ENCODE measurements around the gene ITGA3. TPM values are rescaled to one million over a fixed set of nuclear protein-coding genes. Genes with fewer than 3 reads are reported as not detected.

Gene ITGA3
- total RNA-seq, 1 experiment from 2014 or later, result 392 TPM

GRCh38 chr17:50070908-50071680 is 15.2 kb downstream of the ITGA3 start:
- no TSS peak for BruUV-seq (replicated peaks)
- POLR2A ChIA-PET, result no interaction called here

GRCh38 chr17:50071692-50072091 is 15.8 kb downstream of the ITGA3 start:
- H3K9me3 ChIP-seq (ENCODE audit: control insufficient read depth in 1 of 2, insufficient read depth in 1 of 2, low read depth in 1 of 2, low read length in 2 of 2), result no peaks in the 10 kb centered on the region
- no TSS peak for BruUV-seq (replicated peaks)
- no peak overlapping the region for H3K4me3 ChIP-seq (replicated peaks in 1 of 2; ENCODE audit: low read depth in 1 of 2, low read length in 2 of 2)
- RAD21 ChIA-PET (ENCODE audit: low non-redundant PET in 1 of 2, low total read pairs in 2 of 2, uncharacterized antibody in 2 of 2, unreplicated experiment in 2 of 2), result no interaction called here
- H3K79me2 ChIP-seq (ENCODE audit: insufficient read depth, low read length), result peaks cover 67% of the 10 kb centered on the region
- peaks cover 5 to 10% of the 10 kb centered on the region in 2 experiments for H3K4me1 ChIP-seq (ENCODE audit: control insufficient read depth in 1 of 2, insufficient read depth in 2 of 2, low read length in 2 of 2)
- CTCF ChIA-PET, result no interaction called here
- POLR2A ChIA-PET, result no interaction called here
- DNase-seq (ENCODE audit: low read depth, low spot score), result no peak
- H3K36me3 ChIP-seq (ENCODE audit: control insufficient read depth in 1 of 2, insufficient read depth in 2 of 2, low read length in 2 of 2), result peaks cover 79 to 91% of the 10 kb centered on the region in 2 experiments
- H3K27me3 ChIP-seq (ENCODE audit: insufficient read depth, low read length), result no peaks in the 10 kb centered on the region
- no peak overlapping the region for H3K4me2 ChIP-seq (ENCODE audit: low read length)
- intact Hi-C loops (cut with micrococcal nuclease), result no loop called here
- H2AFZ ChIP-seq (ENCODE audit: low read depth, low read length, poor library complexity, severe bottlenecking), result no peak overlapping the region
- H3K9me2 ChIP-seq (ENCODE audit: insufficient read depth), result no peaks in the 10 kb centered on the region
- H3K27ac ChIP-seq (ENCODE audit: low read depth, low read length), result no peak overlapping the region
- H4K20me1 ChIP-seq (ENCODE audit: insufficient read depth), result no peaks in the 10 kb centered on the region
- no peak for ATAC-seq
- no peak for TF ChIP-seq ZFX (IDR thresholded peaks at IDR 0.05)
- TF ChIP-seq YY1 (IDR thresholded peaks at IDR 0.05; ENCODE audit: extremely low read depth, insufficient replicate concordance, low read depth, low read length), result no peak
- TF ChIP-seq EZH2phosphoT487 (IDR thresholded peaks at IDR 0.05; ENCODE audit: borderline replicate concordance), result no peak
- no peak for TF ChIP-seq TCF7L2 (IDR thresholded peaks at IDR 0.05; ENCODE audit: borderline replicate concordance, extremely low read depth, insufficient read depth, insufficient read length)
- TF ChIP-seq CTCF (IDR thresholded peaks at IDR 0.05 in 2 of 3, conservative IDR thresholded peaks at IDR 0.05 in 1 of 3; ENCODE audit: borderline replicate concordance in 1 of 3, insufficient read depth in 1 of 3, low read depth in 2 of 3, low read length in 2 of 3), result no peak
- TF ChIP-seq SIN3A (IDR thresholded peaks at IDR 0.05; ENCODE audit: low read depth), result no peak
- TF ChIP-seq POLR2A (IDR thresholded peaks at IDR 0.05; ENCODE audit: borderline replicate concordance, extremely low read depth, insufficient read depth, insufficient read length), result no peak
- TF ChIP-seq EGR1 (IDR thresholded peaks at IDR 0.05; ENCODE audit: low read depth), result no peak
- TF ChIP-seq EZH2 (IDR thresholded peaks at IDR 0.05), result no peak
- no peak overlapping the region for H3K9ac ChIP-seq (ENCODE audit: low read length)

More at GRCh38 chr17:50070908-50071680, 15.2 kb downstream of the ITGA3 start:
- H3K36me3 ChIP-seq (ENCODE audit: control insufficient read depth in 1 of 2, insufficient read depth in 2 of 2, low read length in 2 of 2), result peaks cover 78 to 91% of the 10 kb centered on the region in 2 experiments
- no peak overlapping the region for H3K4me3 ChIP-seq (replicated peaks in 1 of 2; ENCODE audit: low read depth in 1 of 2, low read length in 2 of 2)
- H3K4me1 ChIP-seq (ENCODE audit: control insufficient read depth in 1 of 2, insufficient read depth in 2 of 2, low read length in 2 of 2), result peaks cover 11 to 16% of the 10 kb centered on the region in 2 experiments
- H3K9me2 ChIP-seq (ENCODE audit: insufficient read depth), result no peaks in the 10 kb centered on the region
- DNase-seq (ENCODE audit: low read depth, low spot score) (no peak), ATAC-seq (no peak)
- H2AFZ ChIP-seq (ENCODE audit: low read depth, low read length, poor library complexity, severe bottlenecking), result no peak overlapping the region
- H4K20me1 ChIP-seq (ENCODE audit: insufficient read depth), result no peaks in the 10 kb centered on the region
- peak; percentile 50 for TF ChIP-seq POLR2AphosphoS5 (IDR thresholded peaks at IDR 0.05; ENCODE audit: low read depth, low read length)
- no peak for TF ChIP-seq CTCF (IDR thresholded peaks at IDR 0.05 in 2 of 3, conservative IDR thresholded peaks at IDR 0.05 in 1 of 3; ENCODE audit: borderline replicate concordance in 1 of 3, insufficient read depth in 1 of 3, low read depth in 2 of 3, low read length in 2 of 3)
- no peak for TF ChIP-seq SP1 (IDR thresholded peaks at IDR 0.05; ENCODE audit: low read depth)
- H3K27ac ChIP-seq (ENCODE audit: low read depth, low read length), result no peak overlapping the region
- H3K27me3 ChIP-seq (ENCODE audit: insufficient read depth, low read length), result no peaks in the 10 kb centered on the region
- ChIA-PET CTCF (no interaction called here), RAD21 (ENCODE audit: low non-redundant PET in 1 of 2, low total read pairs in 2 of 2, uncharacterized antibody in 2 of 2, unreplicated experiment in 2 of 2) (no interaction called here)
- H3K79me2 ChIP-seq (ENCODE audit: insufficient read depth, low read length), result peaks cover 73% of the 10 kb centered on the region
- H3K9ac ChIP-seq (ENCODE audit: low read length), result no peak overlapping the region
- intact Hi-C loops (cut with micrococcal nuclease), result no loop called here
- H3K4me2 ChIP-seq (ENCODE audit: low read length), result no peak overlapping the region
- no peaks in the 10 kb centered on the region for H3K9me3 ChIP-seq (ENCODE audit: control insufficient read depth in 1 of 2, insufficient read depth in 1 of 2, low read depth in 1 of 2, low read length in 2 of 2)
